Right renal cortex interstitium (tissue), 3 donors: ENCODE results near the gene GFER. TPM values are rescaled to one million over a fixed set of nuclear protein-coding genes. Genes with fewer than 3 reads are reported as not detected.
"Not testable (repeated sequence)": the region's sequence is repeated elsewhere in the genome, so short reads cannot be mapped to it uniquely, and the experiment has no call there.

ENCODE experiments used
- DNase-seq, 3 donors: peaks; one replicate each; pipeline ENCODE4 v3.0.0-alpha.2; 2013; ENCODE audit warnings: low read depth in 3 of 3, low spot score in 2 of 3
- polyA plus RNA-seq, 3 donors: library from polyadenylated mRNA; unstranded; fragments of 120-200 nt; gene quantifications; one replicate each; pipeline ENCODE4 v1.2.1, GENCODE V29; 2013; ENCODE audit not compliant: insufficient read length in 3 of 3

Gene GFER
- 10 to 100 TPM; 20.5 to 22.0 (median 21.1) TPM for polyA plus RNA-seq

DNA sequence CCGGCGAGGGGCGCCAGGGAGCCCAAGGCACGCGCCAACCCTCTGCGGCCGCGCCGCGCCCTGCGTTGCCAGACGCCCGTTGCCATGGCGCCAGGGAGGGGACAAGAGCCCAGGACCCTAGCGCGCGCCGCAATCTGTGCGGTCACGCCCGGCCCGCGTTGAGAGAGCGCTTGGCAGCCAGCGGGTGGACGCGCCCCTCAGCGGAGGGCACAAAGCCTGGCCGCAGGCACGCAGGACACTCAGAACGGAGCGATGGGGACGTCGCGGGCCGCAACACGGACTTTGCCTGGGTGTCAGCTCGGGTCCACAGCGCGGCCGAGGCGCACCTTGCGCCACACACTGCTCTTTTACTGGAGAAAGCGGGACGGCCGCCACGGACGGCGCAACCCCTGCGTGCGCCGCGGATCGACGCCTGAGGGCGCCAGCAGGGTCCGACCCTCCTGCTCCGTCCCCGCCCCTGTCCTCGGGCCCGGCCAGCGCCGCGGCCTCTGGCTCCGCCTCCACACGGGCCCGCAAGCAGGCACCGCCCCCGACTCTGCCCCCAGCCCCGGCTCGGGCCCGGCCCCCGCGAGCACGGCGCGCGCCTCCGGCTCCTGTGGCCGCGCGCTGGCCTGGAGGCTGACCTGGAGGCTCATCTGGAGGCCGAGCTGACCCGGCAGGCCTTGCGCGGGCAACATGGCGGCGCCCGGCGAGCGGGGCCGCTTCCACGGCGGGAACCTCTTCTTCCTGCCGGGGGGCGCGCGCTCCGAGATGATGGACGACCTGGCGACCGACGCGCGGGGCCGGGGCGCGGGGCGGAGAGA is at the start of gene GFER:
TSS of gene GFER (plus strand) at position 650 of the 803 bp plus-strand sequence. CDS start at position 676, 26 bp downstream.
- DNase-seq, result peak in 2 of 3 donors; percentile 79 to 82

DNA sequence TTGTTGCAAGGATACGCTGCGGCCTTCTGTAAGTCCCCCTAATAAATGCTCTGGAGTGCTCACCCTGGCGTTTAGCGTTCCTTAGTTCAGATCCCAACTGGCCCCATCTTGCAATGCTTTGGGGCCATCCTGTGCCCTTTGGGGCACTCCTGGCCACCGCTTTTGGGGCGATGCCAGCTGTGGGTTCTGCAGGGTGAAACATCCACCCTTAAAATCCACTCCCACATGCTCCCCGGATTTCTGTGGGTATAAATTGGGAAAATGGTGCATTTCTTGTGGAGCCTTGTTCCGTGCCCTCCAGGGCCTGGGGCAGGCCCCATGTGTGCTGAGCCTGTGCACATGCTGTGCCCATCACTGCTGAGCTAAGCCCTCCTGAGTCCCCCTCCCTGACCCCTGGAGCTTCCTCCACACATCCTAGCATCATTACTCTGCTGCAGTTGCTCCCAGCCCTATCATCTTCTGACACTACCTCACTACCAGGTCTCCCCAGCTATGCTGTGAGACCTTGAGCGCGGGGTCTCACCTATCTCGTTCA is 47.0 kb upstream of the GFER start:
- no peak for DNase-seq

GRCh38 chr16:1938316-1938715 is 45.7 kb upstream of the GFER start:
- no peak for DNase-seq

- DNase-seq, result no peak
Measured at GRCh38 chr16:1938910-1939309, 45.1 kb upstream of the GFER start.

- not testable (repeated sequence) for DNase-seq
Measured at GRCh38 chr16:1939833-1940232, 44.2 kb upstream of the GFER start.

DNA sequence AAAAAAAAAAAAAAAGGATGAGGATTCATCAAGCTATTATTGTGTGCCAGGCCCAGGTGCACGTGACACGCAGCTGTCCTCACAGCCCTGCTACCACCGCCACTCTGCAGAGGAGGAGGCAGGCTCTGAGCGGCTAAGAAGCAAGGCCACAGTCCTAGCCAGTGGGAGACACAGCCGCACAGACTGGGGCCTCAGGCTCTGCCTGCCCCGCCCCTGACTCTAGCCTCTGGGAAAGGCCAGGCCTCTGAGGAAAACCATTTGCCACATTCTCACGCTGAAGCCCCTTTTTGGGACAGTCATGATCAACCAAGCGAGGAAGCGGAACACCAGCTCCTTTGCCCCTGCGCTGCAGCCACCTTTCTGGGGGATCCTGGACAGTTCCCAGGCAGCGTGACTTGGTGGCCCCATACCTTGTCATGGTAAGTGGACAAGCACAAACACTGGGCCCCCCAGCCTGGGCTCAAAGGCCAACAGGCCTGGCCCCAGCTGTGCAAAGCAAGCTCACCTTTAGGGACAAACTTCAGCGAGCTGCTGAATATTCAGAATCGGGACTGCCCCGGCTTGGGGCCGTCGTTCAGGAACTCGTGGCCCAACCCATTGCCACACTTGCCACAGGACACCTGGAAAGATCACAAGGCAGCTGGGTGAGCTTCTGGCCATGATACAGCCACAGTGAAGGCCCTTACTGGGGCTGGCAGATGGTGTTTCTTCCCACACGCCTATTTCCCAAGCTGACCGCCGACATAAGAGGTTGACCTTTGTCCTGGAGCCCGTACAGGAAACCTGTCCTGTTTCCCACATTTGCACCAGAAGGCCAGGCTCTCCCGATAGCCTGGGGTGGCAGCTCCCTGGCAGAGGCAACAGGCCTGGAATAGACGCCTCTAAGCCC is 43.5 kb upstream of the GFER start:
- no peak for DNase-seq

DNA sequence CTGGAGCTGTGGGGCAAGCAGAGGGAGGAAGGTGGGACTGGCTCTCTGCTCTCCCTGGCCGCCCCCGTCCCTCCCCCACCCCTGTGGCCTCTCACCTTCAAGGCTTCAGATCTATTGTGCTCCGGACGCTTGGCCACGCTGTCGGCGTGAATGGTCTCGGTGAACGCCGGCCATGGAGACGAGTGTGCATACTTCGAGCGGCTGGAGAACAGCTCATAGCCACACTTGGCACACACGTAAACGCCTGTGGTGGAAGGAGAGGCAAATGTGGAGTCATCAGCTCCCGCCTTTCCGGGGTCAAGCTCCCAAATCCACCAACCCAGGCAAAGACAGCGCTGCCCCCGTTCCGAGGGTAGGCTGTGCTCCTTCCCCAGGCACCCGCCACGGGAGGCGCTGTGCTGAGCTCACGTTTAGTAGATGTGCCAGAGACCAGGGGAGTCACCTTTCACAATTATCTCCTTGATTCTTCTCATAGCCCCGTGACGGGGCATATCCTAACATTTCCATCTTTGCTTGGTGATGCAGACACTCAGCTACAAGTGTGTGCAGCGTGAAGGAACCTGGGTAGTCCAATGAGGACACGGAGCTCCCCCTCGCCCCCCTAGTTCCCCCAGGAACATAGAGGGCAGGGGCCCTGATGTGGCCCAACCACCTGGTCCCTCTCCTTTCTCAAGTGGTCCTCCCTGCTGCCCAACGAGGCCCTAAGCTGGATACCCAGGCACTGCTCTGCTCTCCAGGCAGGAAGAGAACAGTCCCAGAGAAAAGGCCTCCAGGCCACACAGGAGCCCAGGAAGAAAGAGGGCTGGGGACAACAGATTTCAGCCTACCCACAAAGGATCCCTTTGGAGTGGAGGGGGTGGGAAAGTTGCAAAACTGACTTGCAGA is 42.6 kb upstream of the GFER start:
- no peak for DNase-seq

- no peak for DNase-seq
Measured at GRCh38 chr16:1942047-1942809, 41.8 kb upstream of the GFER start.

- peak; percentile 92 to 98 (median 98) for DNase-seq
Measured at GRCh38 chr16:1942810-1943726, 40.9 kb upstream of the GFER start, which contains the start of gene MSRB1. Gene MSRB1 (minus strand): TSS chr16:1943199. CDS start chr16:1943156, 43 bp downstream.

DNA sequence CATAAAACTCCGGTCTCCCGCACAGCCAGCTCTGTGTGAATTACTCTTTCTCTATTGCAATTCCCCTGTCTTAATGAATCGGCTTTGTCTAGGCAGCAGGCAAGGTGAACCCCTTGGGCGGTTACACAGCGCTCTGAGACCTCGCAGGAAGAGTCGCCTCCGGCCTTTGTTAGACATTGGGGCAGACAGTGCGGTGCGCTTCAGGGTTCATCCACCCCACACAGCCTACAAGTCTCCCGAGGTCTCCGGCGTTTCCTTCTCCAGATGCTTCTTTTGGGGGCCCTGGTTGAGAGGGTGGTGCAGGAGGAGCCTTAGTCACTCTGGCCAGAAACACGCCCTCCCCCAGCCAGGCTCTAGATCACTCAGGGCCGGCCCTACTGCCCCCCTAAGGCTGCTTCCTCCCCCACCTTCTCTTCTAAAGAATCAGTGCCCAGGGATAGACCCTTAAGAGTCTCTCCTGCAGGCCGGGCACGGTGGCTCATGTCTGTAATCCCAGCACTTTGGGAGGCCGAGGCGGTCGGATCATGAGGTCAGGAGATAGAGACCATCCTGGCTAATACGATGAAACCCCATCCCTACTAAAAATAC is 39.3 kb upstream of the GFER start:
- no peak for DNase-seq

GRCh38 chr16:1945559-1946391 is 38.2 kb upstream of the GFER start:
- DNase-seq, result no peak

- DNase-seq, result no peak
Measured at GRCh38 chr16:1946495-1947368, 37.3 kb upstream of the GFER start.

DNA sequence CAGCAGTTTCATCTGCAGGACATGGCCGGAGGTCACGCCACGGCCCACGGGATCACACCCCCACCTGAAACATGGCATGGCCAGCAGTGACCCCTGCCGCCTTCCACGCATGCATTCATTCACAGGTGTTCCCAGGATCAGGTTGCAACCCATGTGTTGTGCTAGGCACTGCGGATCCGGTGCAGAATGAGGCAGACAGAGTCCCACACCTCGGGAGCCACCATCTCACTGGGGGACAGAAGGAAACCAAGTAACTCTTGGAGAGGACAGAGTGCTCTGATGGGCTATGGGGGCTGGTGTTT is 36.7 kb upstream of the GFER start:
- DNase-seq, result no peak

GRCh38 chr16:1949507-1949906 is 34.5 kb upstream of the GFER start:
- DNase-seq, result no peak

DNA sequence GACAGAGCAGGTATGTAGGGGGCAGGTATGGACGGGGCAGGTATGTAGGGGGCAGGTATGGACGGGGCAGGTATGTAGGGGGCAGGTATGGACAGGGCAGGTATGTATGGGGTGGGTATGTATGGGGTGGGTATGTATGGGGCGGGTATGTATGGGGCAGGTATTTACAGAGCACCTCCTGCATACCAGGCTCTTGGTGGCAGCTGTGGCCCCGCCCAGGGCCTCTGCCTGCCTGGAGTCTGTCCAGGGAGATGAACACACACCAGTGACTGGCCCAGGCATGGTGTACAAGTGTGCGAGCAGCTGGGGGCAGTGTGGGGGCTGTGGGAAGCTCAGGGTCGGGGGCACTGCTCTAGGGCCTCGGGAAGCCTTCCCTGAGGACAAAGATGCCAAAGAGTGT is 33.9 kb upstream of the GFER start:
- DNase-seq, result no peak

DNA sequence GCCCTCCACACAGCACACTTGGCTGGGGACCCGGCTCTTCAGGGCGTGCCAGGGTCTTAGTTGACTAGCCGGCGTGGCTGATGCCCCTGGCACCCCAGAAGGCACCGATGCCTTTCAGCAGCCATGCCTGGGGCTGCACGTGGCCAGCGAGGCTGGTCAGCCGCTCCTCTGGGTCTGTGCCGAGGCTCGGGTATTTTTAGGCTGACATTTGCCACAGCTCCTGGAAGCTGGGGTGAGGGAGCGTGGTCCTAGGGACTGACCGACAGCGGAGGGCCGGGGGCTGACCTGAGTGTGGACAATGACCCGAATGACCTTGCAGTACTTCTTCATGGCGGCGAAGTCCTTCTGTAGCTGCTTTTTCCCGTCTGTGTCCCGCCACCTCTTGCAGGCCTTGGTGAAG is 33.4 kb upstream of the GFER start:
- no peak for DNase-seq
